Fibroblast of villous mesenchyme (primary cell): ENCODE results near the gene CSTB. TPM values are rescaled to one million over a fixed set of nuclear protein-coding genes. Genes with fewer than 3 reads are reported as not detected.
A peak's percentile ranks its signal among the peaks of the same experiment; 100 is the strongest.
"Not testable (repeated sequence)": the region's sequence is repeated elsewhere in the genome, so short reads cannot be mapped to it uniquely, and the experiment has no call there.

Source experiments
- DNase-seq: peaks from one replicate; pipeline ENCODE4 v3.0.0-alpha.2; 2010; ENCODE audit warnings: low read depth
- H3K4me3 ChIP-seq: 2 replicates; pipeline ENCODE4 v1.5.1; 2011; ENCODE audit warnings: low read depth, mild to moderate bottlenecking, low read length
- CTCF ChIP-seq: IDR thresholded peaks from 2 replicates; pipeline ENCODE4 v1.5.1; 2012; ENCODE audit warnings: low read depth, mild to moderate bottlenecking, low read length; ENCODE audit not compliant: insufficient read depth
- total RNA-seq: library from RNA; depleted of rRNA; stranded (reverse); fragments of >200 nt; gene quantifications from 2 replicates; pipeline ENCODE4 v1.2.3, GENCODE V29; 2012

CSTB gene, protein sequence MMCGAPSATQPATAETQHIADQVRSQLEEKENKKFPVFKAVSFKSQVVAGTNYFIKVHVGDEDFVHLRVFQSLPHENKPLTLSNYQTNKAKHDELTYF
- 12.6 and 16.0 TPM in 2 replicates for total RNA-seq

DNA sequence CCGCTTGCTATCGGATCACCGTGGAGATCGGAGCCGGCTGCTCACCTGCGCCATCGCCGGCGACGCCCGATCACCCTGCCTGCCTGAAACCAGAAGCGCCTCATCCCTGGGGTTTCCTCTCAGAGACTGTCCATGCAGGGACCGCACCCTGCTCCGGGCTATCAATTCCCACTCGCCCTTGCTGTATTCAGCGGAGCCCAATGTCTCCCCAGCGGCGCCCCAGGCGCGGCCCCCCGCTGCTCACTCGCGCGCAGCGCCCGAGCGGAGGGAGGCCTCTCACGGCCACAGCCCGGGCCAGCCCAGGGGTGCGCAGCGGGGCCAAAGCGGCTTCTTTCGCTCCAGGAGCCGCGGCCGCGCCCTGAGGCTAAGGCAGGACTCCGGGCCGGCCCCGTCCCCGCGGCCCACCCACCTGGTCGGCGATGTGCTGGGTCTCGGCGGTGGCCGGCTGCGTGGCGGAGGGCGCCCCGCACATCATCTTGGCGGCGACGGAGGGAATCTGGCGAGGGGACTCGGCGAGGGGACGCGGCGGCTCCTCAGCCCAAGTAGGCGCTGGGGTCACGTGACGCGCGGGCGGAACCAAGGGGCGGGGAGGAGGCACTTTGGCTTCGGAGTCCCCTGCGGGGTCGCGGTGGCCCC is at the start of gene CSTB:
Gene CSTB (minus strand): TSS at position 514 of the 636 bp plus-strand sequence. CDS start 39 bp downstream, at position 475.
- TF ChIP-seq CTCF: peak; percentile 3
- peak; percentile 66 for DNase-seq
- peak within 1 kb of the TSS; percentile 83 for H3K4me3 ChIP-seq

DNA sequence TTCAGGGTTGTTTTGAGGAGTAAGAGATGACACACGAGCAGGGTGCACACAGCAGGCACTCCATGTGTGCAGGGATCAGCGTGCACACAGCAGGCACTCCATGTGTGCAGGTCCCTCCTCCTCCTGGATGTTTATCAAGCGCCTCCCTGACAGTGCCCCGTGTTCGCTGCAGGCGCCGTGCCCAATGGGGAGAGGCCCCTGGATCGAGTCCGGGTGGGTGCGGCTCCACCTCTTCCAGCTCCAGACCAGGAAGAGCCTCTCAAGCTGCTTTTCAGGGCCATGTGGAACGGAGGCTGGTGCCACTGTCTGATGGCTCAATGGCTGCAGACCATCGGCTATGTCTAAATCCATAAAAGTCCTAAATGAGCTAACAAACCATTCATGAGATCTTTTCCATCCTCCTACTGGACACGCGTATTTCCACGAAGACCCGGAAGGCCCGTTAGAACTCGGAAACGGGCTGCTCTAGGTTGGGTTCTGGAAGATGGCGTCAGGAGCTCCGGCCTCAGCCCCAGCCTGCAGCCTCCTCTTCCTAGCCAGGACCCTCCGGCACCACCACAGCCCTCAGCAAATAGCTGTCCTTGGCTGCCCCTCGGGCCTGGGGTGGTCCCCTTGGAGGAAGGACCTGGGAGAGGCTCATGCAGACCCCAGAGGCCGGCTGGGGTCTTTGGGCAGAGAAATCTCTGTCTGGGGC is 49.3 kb upstream of the CSTB start:
- H3K4me3 ChIP-seq: no peak overlapping the region
- no peak for DNase-seq
- no peak for TF ChIP-seq CTCF

DNA sequence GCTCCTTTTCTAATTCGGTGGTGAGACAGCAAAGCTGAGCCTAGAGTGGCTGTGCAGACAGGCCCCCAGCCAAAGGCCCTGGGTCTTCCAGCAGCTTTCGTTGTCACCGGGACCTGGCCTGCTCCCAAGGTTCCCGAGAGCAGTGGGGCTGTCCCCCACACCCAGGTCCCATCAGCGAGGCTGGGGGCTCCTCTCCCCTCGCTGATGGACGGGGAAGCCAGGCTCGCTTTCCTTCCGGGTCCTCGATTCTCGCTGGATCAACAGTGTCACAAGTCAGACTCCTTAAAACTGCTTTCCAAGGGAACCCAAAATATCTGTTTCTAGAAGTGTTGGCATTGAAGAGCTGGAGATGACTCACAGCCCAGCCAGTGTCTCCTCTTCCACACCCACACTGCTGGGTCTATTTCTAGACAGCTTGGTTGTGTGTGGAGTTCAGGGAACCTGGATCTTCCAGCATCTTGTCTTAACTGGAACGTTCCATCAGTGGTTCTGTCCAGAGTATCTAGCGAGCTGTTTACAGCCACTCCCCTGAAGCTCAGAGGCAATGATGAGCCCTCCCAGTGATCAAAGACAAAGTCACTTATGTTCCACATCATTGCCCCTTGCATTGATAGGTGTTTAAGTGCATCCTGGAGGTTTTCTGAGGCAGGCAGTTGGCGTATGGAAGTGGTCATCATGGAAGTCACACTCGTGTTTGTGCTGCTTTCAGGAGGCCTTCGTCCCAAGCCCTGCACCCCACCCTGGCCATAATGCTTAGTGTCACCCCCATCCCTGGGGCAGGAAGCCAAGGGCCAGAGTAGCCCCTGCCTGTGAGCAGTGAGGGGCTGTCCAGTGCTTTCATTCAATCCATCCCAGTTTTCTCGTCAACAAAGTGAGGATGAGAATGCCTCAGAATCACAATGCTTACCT is 48.5 kb upstream of the CSTB start:
- H3K4me3 ChIP-seq: no peak overlapping the region
- peak; percentile 34 for DNase-seq
- no peak for TF ChIP-seq CTCF

- not testable (repeated sequence) for H3K4me3 ChIP-seq
Observed at GRCh38 chr21:43822741-43823140, 46.6 kb upstream of the CSTB start.

DNA sequence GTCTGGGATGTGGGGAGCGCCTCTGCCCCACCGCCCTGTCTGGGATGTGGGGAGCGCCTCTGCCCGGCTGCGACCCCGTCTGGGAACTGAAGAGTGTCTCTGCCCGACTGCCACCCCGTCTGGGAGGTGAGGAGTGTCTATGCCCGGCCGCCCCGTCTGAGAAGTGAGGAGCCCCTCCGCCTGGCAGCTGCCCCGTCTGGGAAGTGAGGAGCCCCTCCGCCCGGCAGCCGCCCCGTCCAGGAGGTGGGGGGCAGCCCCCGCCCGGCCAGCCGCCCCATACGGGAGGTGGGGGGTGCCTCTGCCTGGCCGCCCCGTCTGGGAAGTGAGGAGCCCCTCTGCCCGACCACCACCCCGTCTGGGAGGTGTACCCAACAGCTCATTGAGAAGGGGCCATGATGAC is 46.1 kb upstream of the CSTB start:
- H3K4me3 ChIP-seq, DNase-seq: not testable (repeated sequence)

More at GRCh38 chr21:43822741-43823140, 46.6 kb upstream of the CSTB start:
- not testable (repeated sequence) for DNase-seq

DNA sequence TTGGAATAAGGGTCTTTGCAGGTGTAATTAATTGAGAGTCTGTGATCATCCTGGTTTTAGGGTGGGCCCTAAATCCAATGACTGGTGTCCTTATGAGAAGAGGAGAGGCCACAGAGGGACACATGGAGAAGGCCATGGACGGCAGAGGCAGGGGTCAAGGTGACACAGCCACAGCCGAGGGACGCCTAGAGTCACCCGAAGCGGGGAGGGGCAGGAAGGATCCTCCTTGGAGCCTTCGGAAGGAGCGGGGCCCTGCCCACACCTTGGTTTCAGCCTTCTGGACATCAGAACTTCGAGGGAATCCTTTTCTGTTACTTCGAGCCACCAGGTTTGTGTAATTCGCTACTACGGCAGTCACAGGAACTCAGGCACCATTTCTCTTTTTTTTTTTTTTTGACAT is 44.4 kb upstream of the CSTB start:
- H3K4me3 ChIP-seq: no peak overlapping the region
- no peak for TF ChIP-seq CTCF
- DNase-seq: no peak

DNA sequence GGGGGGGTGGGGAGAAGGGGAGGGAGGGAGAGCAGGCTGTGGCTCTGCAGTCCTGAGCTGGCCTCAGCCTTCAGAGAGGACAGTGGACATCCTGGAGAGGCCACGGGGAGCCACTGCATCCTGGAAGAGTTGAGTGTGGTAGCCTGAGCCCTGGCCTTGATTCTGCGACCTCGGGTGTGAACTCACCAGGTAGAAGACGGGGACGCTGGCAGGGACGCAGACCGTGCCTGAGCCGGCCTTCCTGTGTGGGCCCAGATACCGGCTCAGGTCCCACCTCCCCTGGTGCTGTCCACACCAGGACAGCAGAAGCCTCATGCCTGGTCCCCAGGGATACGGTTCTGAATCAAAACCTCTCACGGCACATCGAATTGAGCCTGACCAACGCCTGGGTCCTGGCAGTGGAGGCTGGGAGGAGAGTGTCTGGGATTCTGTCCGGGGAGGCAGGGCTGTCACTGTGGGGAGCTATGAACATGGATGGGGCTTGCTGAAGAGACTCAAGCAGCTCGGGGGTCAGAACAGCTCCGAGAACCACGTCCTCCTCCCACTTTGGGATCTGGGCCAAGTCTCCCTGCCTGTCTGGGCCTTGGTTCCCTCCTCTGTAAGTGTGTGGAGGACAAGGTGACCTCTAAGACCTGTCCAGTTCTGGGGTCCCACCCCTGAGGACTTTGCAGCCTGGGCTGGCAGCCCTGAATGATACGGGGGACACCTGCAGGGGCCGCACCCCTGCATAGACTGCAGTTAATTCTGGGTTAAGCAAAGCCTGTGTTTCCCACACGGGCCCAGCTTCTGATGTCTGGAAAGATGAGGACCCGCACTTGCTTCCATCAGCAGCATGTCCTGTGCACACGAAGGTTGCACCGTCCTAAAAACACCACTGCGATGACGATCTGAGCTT is 43.6 kb upstream of the CSTB start:
- no peak for TF ChIP-seq CTCF
- no peak for DNase-seq
- H3K4me3 ChIP-seq: no peak overlapping the region
